Sigmoid colon (tissue), 3 donors: ENCODE data around the gene TMED5.

ENCODE experiments used
- CTCF ChIP-seq, 4 experiments: fragments of 450-650 bp in 3 of 4; fragments of 200-600 bp in 1 of 4; IDR thresholded peaks; one replicate each; pipeline ENCODE4 v1.5.1; 2016 to 2019; ENCODE audit warnings: antibody characterized with exemption in 4 of 4, mild to moderate bottlenecking in 3 of 4, moderate library complexity in 2 of 4
- POLR2A ChIP-seq, 2 donors: fragments of 450-650 bp; IDR thresholded peaks; one replicate each; pipeline ENCODE4 v1.6.1; 2016; ENCODE audit warnings: antibody characterized with exemption in 2 of 2, mild to moderate bottlenecking in 2 of 2, moderate library complexity in 2 of 2

GRCh38 chr1:93111065-93111464, 69.1 kb downstream of the TMED5 start:
- TF ChIP-seq POLR2A (IDR thresholded peaks at IDR 0.05) (no peak), CTCF (IDR thresholded peaks at IDR 0.05) (no peak)
